ENCODE results near the gene TRIM9.

GRCh38 chr14:50936016-50936340, 158.9 kb downstream of the TRIM9 start:
- no peak for TF ChIP-seq MAFK (IDR thresholded peaks at IDR 0.05; ENCODE audit: low read depth, low read length)
- no peak for TF ChIP-seq CEBPB (IDR thresholded peaks at IDR 0.05; ENCODE audit: low read depth, low read length)
- TF ChIP-seq POLR2A (IDR thresholded peaks at IDR 0.05; ENCODE audit: low read depth, low read length), result no peak
- no peak for TF ChIP-seq CTCF (conservative IDR thresholded peaks at IDR 0.05; ENCODE audit: low read depth, low read length)
- TF ChIP-seq RAD21 (IDR thresholded peaks at IDR 0.05; ENCODE audit: low read length), result no peak
- no peak for TF ChIP-seq RFX5 (IDR thresholded peaks at IDR 0.05; ENCODE audit: low read depth, low read length)
- TF ChIP-seq SMC3 (IDR thresholded peaks at IDR 0.05; ENCODE audit: low read depth, low read length), result no peak
- no peak for TF ChIP-seq FOS (IDR thresholded peaks at IDR 0.05; ENCODE audit: low read depth, low read length)
- no peak for TF ChIP-seq MXI1 (IDR thresholded peaks at IDR 0.05; ENCODE audit: borderline replicate concordance, low read depth, low read length)
- TF ChIP-seq RCOR1 (IDR thresholded peaks at IDR 0.05; ENCODE audit: insufficient replicate concordance, low read length), result no peak
- TF ChIP-seq ELK1 (IDR thresholded peaks at IDR 0.05; ENCODE audit: borderline replicate concordance, low read depth, low read length), result no peak
- no peak for TF ChIP-seq MAZ (IDR thresholded peaks at IDR 0.05; ENCODE audit: borderline replicate concordance, low read depth, low read length)
- TF ChIP-seq BHLHE40 (IDR thresholded peaks at IDR 0.05; ENCODE audit: low read depth, low read length), result no peak
- TF ChIP-seq USF2 (IDR thresholded peaks at IDR 0.05; ENCODE audit: low read depth, low read length), result no peak

Data from IMR-90 (cell line).